Measurements from ENCODE around the gene PTPRS. TPM values are rescaled to one million over a fixed set of nuclear protein-coding genes. Genes with fewer than 3 reads are reported as not detected.
A peak's percentile ranks its signal among the peaks of the same experiment; 100 is the strongest.

The PTPRS gene
- total and polyA plus RNA-seq, 7 donors, result 4.2 to 29.7 (median 11.4) TPM

GRCh38 chr19:5342573-5343201, 2.1 kb upstream of the PTPRS start:
- 65 to 68% (median 65%) methylated on average over 12 of the region's 12 CpGs for WGBS, 3 donors
- no peak for ATAC-seq
- H3K9me3 ChIP-seq, result peaks cover 3% of the 10 kb centered on the region
- peaks cover 0 to 52% (median 15%) of the 10 kb centered on the region in 3 donors for H3K27me3 ChIP-seq (ENCODE audit: insufficient read depth in 3 of 3, low read length in 2 of 3)
- no peak for TF ChIP-seq CTCF (IDR thresholded peaks at IDR 0.05)
- no peak overlapping the region for H3K27ac ChIP-seq
- peak in 1 of 2 donors; percentile 0 for DNase-seq
- H3K36me3 ChIP-seq (ENCODE audit: insufficient read depth in 1 of 2, low read depth in 1 of 2), result no peaks in the 10 kb centered on the region
- no peak overlapping the region for H3K4me3 ChIP-seq
- H3K4me1 ChIP-seq, result peaks cover 5% of the 10 kb centered on the region
- intact Hi-C loops (cut with DNase I), result no loop called here

GRCh38 chr19:5341981-5342380, 1.4 kb upstream of the PTPRS start:
- no peaks in the 10 kb centered on the region for H3K9me3 ChIP-seq
- peaks cover 5% of the 10 kb centered on the region for H3K4me1 ChIP-seq
- TF ChIP-seq CTCF (IDR thresholded peaks at IDR 0.05), result no peak
- no peak overlapping the region for H3K4me3 ChIP-seq
- no peaks in the 10 kb centered on the region for H3K36me3 ChIP-seq (ENCODE audit: insufficient read depth in 1 of 2, low read depth in 1 of 2)
- ATAC-seq (no peak), DNase-seq (no peak)
- intact Hi-C loops (cut with DNase I), result no loop called here
- WGBS, 3 donors, result 50 to 76% (median 51%) methylated on average over 4 of the region's 4 CpGs
- H3K27ac ChIP-seq, result no peak overlapping the region
- peaks cover 0 to 59% (median 16%) of the 10 kb centered on the region in 3 donors for H3K27me3 ChIP-seq (ENCODE audit: insufficient read depth in 3 of 3, low read length in 2 of 3)

GRCh38 chr19:5341448-5341820, 822 bp upstream of the PTPRS start:
- ATAC-seq, result no peak
- Histone ChIP-seq H3K27me3 (ENCODE audit: insufficient read depth in 3 of 3, low read length in 2 of 3) (peaks cover 0 to 65% (median 20%) of the 10 kb centered on the region in 3 donors), H3K9me3 (no peaks in the 10 kb centered on the region), H3K4me3 (no peak overlapping the region), H3K27ac (no peak overlapping the region), H3K4me1 (peaks cover 5% of the 10 kb centered on the region), H3K36me3 (ENCODE audit: insufficient read depth in 1 of 2, low read depth in 1 of 2) (no peaks in the 10 kb centered on the region)
- WGBS, 3 donors, result 75 to 77% (median 76%) methylated on average over 13 of the region's 13 CpGs
- DNase-seq, result no peak
- intact Hi-C loops (cut with DNase I), result no loop called here
- no peak for TF ChIP-seq CTCF (IDR thresholded peaks at IDR 0.05)

- H3K27ac ChIP-seq, result no peak overlapping the region
- H3K4me3 ChIP-seq, result peak overlapping the region; percentile 58
- intact Hi-C loops (cut with DNase I), result no loop called here
- no peak for DNase-seq
- 0 to 1% (median 1%) methylated on average over 36 to 73 of the region's 73 CpGs for WGBS, 3 donors
- H3K36me3 ChIP-seq (ENCODE audit: insufficient read depth in 1 of 2, low read depth in 1 of 2), result no peaks in the 10 kb centered on the region
- peaks cover 5% of the 10 kb centered on the region for H3K4me1 ChIP-seq
- ATAC-seq, result no peak
- TF ChIP-seq CTCF (IDR thresholded peaks at IDR 0.05), result no peak
- peaks cover 0 to 76% (median 25%) of the 10 kb centered on the region in 3 donors for H3K27me3 ChIP-seq (ENCODE audit: insufficient read depth in 3 of 3, low read length in 2 of 3)
- H3K9me3 ChIP-seq, result no peaks in the 10 kb centered on the region
Measured at GRCh38 chr19:5339950-5340636, 519 bp downstream of the PTPRS start.

Data from psoas muscle (tissue), 8 donors.